HL-60 (cell line): ENCODE data around the gene PCK1.

Experiments used
- DNase-seq, 2 experiments: peaks; one replicate each; pipeline ENCODE4 v3.0.0-alpha.2; 2010 to 2020; ENCODE audit warnings: low read depth in 1 of 2, low spot score in 1 of 2
- H3K27ac ChIP-seq: fragments of 250-450 bp; sonication (Bioruptor Pico); replicated peaks from 2 replicates; pipeline ENCODE4 v1.5.1; 2020; ENCODE audit warnings: mild to moderate bottlenecking, moderate library complexity
- H3K27me3 ChIP-seq: fragments of 250-450 bp; sonication (Bioruptor Pico); 2 replicates; pipeline ENCODE4 v1.5.1; 2021; ENCODE audit warnings: mild to moderate bottlenecking, moderate library complexity; ENCODE audit not compliant: insufficient read depth, poor library complexity, severe bottlenecking
- H3K4me3 ChIP-seq: replicated peaks from 2 replicates; pipeline ENCODE4 v1.5.1; 2011; ENCODE audit warnings: mild to moderate bottlenecking, control low read depth, low read length; ENCODE audit not compliant: insufficient read depth
- GABPA ChIP-seq: IDR thresholded peaks from 2 replicates; pipeline ENCODE4 v1.6.1; 2012; ENCODE audit warnings: low read depth
- POLR2AphosphoS5 ChIP-seq: IDR thresholded peaks from 2 replicates; pipeline ENCODE4 v1.6.1; 2012; ENCODE audit warnings: low read depth
- SPI1 ChIP-seq: IDR thresholded peaks from 2 replicates; pipeline ENCODE4 v1.6.1; 2012; ENCODE audit warnings: low read depth, mild to moderate bottlenecking, borderline replicate concordance
- TF ChIP-seq, protein P1 (sequence below): IDR thresholded peaks from one replicate; pipeline ENCODE4 v1.5.1; 2011; ENCODE audit warnings: low read length, control low read depth, inconsistent platforms; ENCODE audit not compliant: insufficient read depth
- TF ChIP-seq, protein P2 (sequence below): IDR thresholded peaks from 2 replicates; pipeline ENCODE4 v1.6.1; 2012; ENCODE audit warnings: low read depth; ENCODE audit not compliant: insufficient replicate concordance

The PCK1 gene

DNA sequence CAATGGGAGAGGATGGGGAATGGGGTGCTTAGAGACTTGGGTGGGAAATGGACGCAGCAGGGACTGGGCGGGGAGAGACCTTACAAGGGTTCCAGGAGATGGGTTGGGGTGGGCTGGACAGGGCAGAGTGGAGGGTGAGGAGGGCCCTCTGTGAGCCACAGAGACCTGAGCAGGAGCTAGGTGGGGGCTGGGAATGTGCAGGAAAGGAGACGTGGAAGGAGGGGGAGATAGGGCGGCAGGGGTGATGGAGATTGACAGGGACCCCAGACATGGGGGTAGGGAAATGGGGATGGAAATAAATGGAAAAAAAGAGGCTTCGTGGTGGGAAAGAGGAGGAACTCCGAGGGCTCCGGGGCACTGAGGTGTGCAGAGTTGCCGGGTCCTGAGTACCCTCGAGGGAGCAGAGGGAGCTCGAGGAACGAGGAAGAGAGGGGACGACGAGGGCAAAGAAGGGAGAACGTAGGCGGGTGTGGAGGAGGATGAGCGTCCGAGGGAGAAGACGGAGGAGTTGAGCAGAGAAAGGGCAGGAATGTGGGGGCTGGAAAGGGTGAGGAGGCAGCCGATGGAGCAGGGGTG lies 33.9 kb upstream of the PCK1 start:
- DNase-seq: no peak
- no peak overlapping the region for H3K4me3 ChIP-seq
- peaks cover 2% of the 10 kb centered on the region for H3K27me3 ChIP-seq
- TF ChIP-seq, protein P1, sequence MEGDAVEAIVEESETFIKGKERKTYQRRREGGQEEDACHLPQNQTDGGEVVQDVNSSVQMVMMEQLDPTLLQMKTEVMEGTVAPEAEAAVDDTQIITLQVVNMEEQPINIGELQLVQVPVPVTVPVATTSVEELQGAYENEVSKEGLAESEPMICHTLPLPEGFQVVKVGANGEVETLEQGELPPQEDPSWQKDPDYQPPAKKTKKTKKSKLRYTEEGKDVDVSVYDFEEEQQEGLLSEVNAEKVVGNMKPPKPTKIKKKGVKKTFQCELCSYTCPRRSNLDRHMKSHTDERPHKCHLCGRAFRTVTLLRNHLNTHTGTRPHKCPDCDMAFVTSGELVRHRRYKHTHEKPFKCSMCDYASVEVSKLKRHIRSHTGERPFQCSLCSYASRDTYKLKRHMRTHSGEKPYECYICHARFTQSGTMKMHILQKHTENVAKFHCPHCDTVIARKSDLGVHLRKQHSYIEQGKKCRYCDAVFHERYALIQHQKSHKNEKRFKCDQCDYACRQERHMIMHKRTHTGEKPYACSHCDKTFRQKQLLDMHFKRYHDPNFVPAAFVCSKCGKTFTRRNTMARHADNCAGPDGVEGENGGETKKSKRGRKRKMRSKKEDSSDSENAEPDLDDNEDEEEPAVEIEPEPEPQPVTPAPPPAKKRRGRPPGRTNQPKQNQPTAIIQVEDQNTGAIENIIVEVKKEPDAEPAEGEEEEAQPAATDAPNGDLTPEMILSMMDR: no peak
- no peak overlapping the region for H3K27ac ChIP-seq

DNA sequence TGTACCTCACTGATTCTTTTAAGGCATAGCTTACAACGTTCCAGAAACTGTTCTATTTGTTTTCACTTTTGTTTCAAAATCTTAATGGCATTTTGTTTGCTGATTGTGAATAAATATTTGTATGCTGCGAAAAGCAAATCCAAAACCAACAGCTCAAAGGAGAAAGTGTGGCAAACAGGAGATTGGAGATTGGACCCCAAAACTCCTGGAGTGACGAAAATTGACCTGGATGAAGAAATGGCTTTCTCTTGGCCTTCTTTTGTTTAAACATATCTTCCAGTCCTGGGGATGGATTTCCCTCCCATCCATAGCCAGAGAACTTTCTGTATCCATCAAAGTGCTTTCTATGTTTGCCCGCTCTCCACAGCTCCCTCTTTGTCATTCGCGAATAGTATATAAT lies 33.2 kb upstream of the PCK1 start:
- H3K27me3 ChIP-seq: peaks cover 4% of the 10 kb centered on the region

DNA sequence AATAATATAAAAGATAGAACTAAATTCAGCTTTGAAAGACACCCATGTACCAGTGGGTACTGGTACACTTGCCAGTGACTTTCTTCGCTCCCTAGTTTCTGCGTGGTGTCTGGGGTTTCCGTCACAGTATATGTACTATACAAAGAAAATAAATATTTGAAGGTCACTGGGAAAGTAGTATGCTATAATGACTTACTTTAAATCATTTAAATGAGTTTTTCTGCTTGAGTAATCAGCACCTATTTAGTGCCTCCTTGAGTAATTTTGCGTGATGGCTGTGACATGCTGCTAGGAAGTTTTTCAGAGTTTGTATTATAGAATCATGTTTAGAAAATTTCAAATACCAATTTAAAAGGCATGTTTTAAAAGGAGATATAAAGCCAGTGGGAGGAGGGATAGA lies 32.8 kb upstream of the PCK1 start:
- H3K27me3 ChIP-seq: peaks cover 4% of the 10 kb centered on the region
- TF ChIP-seq SPI1 (no peak), POLR2AphosphoS5 (no peak), GABPA (no peak)
- TF ChIP-seq, protein P1: no peak
- TF ChIP-seq, protein P2, sequence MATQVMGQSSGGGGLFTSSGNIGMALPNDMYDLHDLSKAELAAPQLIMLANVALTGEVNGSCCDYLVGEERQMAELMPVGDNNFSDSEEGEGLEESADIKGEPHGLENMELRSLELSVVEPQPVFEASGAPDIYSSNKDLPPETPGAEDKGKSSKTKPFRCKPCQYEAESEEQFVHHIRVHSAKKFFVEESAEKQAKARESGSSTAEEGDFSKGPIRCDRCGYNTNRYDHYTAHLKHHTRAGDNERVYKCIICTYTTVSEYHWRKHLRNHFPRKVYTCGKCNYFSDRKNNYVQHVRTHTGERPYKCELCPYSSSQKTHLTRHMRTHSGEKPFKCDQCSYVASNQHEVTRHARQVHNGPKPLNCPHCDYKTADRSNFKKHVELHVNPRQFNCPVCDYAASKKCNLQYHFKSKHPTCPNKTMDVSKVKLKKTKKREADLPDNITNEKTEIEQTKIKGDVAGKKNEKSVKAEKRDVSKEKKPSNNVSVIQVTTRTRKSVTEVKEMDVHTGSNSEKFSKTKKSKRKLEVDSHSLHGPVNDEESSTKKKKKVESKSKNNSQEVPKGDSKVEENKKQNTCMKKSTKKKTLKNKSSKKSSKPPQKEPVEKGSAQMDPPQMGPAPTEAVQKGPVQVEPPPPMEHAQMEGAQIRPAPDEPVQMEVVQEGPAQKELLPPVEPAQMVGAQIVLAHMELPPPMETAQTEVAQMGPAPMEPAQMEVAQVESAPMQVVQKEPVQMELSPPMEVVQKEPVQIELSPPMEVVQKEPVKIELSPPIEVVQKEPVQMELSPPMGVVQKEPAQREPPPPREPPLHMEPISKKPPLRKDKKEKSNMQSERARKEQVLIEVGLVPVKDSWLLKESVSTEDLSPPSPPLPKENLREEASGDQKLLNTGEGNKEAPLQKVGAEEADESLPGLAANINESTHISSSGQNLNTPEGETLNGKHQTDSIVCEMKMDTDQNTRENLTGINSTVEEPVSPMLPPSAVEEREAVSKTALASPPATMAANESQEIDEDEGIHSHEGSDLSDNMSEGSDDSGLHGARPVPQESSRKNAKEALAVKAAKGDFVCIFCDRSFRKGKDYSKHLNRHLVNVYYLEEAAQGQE: no peak
- H3K4me3 ChIP-seq: no peak overlapping the region
- no peak overlapping the region for H3K27ac ChIP-seq
- no peak for DNase-seq

More for the DNA sequence above, 33.2 kb upstream of the PCK1 start:
- no peak overlapping the region for H3K4me3 ChIP-seq
- H3K27ac ChIP-seq: no peak overlapping the region
- DNase-seq: no peak
- TF ChIP-seq GABPA: no peak
- no peak for TF ChIP-seq SPI1
- TF ChIP-seq, protein P2: no peak
- TF ChIP-seq, protein P1: no peak
- TF ChIP-seq POLR2AphosphoS5: no peak

DNA sequence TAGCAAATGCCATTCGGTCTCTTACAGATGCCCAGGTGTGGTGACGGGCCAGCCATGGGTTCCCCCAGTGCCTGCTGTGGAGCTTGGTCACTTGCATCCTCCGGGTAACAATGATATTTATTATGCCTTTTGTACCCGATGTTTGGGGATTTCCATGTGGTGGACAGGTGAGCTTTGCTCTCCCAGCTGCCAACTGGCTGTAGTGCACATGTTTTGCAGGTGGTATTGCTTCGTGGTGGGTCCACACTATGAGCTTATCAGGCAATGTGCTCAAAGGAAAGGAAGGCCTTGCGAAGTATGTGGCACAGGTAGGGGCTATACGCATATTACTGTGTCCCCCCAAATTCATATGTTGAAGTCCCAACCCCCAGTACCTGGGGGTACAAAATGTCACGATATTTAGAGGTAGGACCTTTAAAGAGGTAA lies 31.7 kb upstream of the PCK1 start:
- peaks cover 4% of the 10 kb centered on the region for H3K27me3 ChIP-seq
- no peak overlapping the region for H3K4me3 ChIP-seq
- DNase-seq: no peak
- H3K27ac ChIP-seq: no peak overlapping the region
- TF ChIP-seq, protein P2: no peak
